ENCODE data around the gene RPL4. TPM values are rescaled to one million over a fixed set of nuclear protein-coding genes. Genes with fewer than 3 reads are reported as not detected.

Gene RPL4
- total and polyA plus RNA-seq, 2 experiments from 2014 or later: 2,989 to 6,082 TPM

DNA sequence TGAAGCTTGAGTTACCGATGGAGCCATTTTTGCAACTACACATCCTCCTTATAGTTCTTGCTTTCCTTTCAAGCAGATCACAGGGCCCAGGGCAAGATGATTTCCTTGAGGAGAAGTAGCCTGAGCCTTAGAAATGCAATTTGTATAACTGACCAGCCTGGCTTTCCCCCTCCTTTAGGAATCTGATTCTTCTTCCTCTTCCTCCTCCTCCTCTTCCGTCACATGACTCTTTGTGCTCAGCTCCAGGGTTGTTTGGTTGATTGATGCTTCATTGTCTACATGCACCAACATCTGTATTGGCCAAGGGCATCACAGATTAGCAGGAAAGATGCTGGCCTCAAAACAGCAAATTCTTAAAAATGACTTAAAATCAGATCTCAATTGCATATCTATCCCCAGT is 10.4 kb downstream of the RPL4 start:
- peaks cover 15% of the 10 kb centered on the region for H3K27me3 Mint-ChIP-seq (ENCODE audit: insufficient read depth, low read depth, poor library complexity)
- H3K4me3 ChIP-seq: no peak overlapping the region
- no peak overlapping the region for H3K4me3 Mint-ChIP-seq
- H3K27ac ChIP-seq (ENCODE audit: low read depth): peak overlapping the region; percentile 66; the same call in 1 of the 2 replicates
- TF ChIP-seq, protein P1, sequence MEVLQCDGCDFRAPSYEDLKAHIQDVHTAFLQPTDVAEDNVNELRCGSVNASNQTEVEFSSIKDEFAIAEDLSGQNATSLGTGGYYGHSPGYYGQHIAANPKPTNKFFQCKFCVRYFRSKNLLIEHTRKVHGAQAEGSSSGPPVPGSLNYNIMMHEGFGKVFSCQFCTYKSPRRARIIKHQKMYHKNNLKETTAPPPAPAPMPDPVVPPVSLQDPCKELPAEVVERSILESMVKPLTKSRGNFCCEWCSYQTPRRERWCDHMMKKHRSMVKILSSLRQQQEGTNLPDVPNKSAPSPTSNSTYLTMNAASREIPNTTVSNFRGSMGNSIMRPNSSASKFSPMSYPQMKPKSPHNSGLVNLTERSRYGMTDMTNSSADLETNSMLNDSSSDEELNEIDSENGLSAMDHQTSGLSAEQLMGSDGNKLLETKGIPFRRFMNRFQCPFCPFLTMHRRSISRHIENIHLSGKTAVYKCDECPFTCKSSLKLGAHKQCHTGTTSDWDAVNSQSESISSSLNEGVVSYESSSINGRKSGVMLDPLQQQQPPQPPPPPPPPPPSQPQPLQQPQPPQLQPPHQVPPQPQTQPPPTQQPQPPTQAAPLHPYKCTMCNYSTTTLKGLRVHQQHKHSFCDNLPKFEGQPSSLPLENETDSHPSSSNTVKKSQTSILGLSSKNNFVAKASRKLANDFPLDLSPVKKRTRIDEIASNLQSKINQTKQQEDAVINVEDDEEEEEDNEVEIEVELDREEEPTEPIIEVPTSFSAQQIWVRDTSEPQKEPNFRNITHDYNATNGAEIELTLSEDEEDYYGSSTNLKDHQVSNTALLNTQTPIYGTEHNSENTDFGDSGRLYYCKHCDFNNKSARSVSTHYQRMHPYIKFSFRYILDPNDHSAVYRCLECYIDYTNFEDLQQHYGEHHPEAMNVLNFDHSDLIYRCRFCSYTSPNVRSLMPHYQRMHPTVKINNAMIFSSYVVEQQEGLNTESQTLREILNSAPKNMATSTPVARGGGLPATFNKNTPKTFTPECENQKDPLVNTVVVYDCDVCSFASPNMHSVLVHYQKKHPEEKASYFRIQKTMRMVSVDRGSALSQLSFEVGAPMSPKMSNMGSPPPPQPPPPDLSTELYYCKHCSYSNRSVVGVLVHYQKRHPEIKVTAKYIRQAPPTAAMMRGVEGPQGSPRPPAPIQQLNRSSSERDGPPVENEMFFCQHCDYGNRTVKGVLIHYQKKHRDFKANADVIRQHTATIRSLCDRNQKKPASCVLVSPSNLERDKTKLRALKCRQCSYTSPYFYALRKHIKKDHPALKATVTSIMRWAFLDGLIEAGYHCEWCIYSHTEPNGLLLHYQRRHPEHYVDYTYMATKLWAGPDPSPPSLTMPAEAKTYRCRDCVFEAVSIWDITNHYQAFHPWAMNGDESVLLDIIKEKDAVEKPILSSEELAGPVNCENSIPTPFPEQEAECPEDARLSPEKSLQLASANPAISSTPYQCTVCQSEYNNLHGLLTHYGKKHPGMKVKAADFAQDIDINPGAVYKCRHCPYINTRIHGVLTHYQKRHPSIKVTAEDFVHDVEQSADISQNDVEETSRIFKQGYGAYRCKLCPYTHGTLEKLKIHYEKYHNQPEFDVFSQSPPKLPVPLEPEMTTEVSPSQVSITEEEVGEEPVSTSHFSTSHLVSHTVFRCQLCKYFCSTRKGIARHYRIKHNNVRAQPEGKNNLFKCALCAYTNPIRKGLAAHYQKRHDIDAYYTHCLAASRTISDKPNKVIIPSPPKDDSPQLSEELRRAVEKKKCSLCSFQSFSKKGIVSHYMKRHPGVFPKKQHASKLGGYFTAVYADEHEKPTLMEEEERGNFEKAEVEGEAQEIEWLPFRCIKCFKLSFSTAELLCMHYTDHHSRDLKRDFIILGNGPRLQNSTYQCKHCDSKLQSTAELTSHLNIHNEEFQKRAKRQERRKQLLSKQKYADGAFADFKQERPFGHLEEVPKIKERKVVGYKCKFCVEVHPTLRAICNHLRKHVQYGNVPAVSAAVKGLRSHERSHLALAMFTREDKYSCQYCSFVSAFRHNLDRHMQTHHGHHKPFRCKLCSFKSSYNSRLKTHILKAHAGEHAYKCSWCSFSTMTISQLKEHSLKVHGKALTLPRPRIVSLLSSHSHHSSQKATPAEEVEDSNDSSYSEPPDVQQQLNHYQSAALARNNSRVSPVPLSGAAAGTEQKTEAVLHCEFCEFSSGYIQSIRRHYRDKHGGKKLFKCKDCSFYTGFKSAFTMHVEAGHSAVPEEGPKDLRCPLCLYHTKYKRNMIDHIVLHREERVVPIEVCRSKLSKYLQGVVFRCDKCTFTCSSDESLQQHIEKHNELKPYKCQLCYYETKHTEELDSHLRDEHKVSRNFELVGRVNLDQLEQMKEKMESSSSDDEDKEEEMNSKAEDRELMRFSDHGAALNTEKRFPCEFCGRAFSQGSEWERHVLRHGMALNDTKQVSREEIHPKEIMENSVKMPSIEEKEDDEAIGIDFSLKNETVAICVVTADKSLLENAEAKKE (CRISPR knock-in tag; IDR thresholded peaks at IDR 0.05): no peak
- TF ChIP-seq STAT1 (IDR thresholded peaks at IDR 0.05; ENCODE audit: unreplicated experiment) (no peak), CREB1 (CRISPR knock-in tag; IDR thresholded peaks at IDR 0.05; ENCODE audit: low read depth) (no peak), NANOG (IDR thresholded peaks at IDR 0.05; ENCODE audit: borderline replicate concordance) (no peak), JUNB (IDR thresholded peaks at IDR 0.05; ENCODE audit: unreplicated experiment) (no peak), ETS1 (IDR thresholded peaks at IDR 0.05) (no peak), EZH2phosphoT487 (IDR thresholded peaks at IDR 0.05; ENCODE audit: unreplicated experiment) (no peak), ZNF331 (CRISPR knock-in tag; IDR thresholded peaks at IDR 0.05; ENCODE audit: low read depth) (no peak), EZH2 (IDR thresholded peaks at IDR 0.05; ENCODE audit: low read depth, unreplicated experiment) (no peak), POLR2AphosphoS5 (IDR thresholded peaks at IDR 0.05; ENCODE audit: low read depth) (no peak), ZNF114 (CRISPR knock-in tag; IDR thresholded peaks at IDR 0.05) (no peak)
- TF ChIP-seq, protein P2, sequence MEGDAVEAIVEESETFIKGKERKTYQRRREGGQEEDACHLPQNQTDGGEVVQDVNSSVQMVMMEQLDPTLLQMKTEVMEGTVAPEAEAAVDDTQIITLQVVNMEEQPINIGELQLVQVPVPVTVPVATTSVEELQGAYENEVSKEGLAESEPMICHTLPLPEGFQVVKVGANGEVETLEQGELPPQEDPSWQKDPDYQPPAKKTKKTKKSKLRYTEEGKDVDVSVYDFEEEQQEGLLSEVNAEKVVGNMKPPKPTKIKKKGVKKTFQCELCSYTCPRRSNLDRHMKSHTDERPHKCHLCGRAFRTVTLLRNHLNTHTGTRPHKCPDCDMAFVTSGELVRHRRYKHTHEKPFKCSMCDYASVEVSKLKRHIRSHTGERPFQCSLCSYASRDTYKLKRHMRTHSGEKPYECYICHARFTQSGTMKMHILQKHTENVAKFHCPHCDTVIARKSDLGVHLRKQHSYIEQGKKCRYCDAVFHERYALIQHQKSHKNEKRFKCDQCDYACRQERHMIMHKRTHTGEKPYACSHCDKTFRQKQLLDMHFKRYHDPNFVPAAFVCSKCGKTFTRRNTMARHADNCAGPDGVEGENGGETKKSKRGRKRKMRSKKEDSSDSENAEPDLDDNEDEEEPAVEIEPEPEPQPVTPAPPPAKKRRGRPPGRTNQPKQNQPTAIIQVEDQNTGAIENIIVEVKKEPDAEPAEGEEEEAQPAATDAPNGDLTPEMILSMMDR (conservative IDR thresholded peaks at IDR 0.05; ENCODE audit: low read depth in 2 of 2): no peak
- TF ChIP-seq, protein P3, sequence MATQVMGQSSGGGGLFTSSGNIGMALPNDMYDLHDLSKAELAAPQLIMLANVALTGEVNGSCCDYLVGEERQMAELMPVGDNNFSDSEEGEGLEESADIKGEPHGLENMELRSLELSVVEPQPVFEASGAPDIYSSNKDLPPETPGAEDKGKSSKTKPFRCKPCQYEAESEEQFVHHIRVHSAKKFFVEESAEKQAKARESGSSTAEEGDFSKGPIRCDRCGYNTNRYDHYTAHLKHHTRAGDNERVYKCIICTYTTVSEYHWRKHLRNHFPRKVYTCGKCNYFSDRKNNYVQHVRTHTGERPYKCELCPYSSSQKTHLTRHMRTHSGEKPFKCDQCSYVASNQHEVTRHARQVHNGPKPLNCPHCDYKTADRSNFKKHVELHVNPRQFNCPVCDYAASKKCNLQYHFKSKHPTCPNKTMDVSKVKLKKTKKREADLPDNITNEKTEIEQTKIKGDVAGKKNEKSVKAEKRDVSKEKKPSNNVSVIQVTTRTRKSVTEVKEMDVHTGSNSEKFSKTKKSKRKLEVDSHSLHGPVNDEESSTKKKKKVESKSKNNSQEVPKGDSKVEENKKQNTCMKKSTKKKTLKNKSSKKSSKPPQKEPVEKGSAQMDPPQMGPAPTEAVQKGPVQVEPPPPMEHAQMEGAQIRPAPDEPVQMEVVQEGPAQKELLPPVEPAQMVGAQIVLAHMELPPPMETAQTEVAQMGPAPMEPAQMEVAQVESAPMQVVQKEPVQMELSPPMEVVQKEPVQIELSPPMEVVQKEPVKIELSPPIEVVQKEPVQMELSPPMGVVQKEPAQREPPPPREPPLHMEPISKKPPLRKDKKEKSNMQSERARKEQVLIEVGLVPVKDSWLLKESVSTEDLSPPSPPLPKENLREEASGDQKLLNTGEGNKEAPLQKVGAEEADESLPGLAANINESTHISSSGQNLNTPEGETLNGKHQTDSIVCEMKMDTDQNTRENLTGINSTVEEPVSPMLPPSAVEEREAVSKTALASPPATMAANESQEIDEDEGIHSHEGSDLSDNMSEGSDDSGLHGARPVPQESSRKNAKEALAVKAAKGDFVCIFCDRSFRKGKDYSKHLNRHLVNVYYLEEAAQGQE (IDR thresholded peaks at IDR 0.05; ENCODE audit: unreplicated experiment): no peak
- peaks cover 45% of the 10 kb centered on the region for H3F3A ChIP-seq (replicated peaks; ENCODE audit: low read depth)
- H3K27ac Mint-ChIP-seq: peak overlapping the region; percentile 23; the same call in 1 of the 2 replicates
- H3K36me3 Mint-ChIP-seq (ENCODE audit: low read depth): peaks cover 65% of the 10 kb centered on the region
- H3K27me3 ChIP-seq (ENCODE audit: insufficient read depth): no peaks in the 10 kb centered on the region
- no peaks in the 10 kb centered on the region; the same call in 2 of the 3 replicates for H3K9me3 Mint-ChIP-seq
- peaks cover 17% of the 10 kb centered on the region for H3K79me2 ChIP-seq (replicated peaks; ENCODE audit: insufficient read depth)
- ATAC-seq (no peak), DNase-seq (ENCODE audit: low spot score) (no peak)
- peaks cover 6% of the 10 kb centered on the region for H3K4me1 ChIP-seq (ENCODE audit: insufficient read depth)
- peaks cover 11% of the 10 kb centered on the region for H4K20me1 ChIP-seq (replicated peaks; ENCODE audit: insufficient read depth)
- peaks cover 34% of the 10 kb centered on the region for H3K36me3 ChIP-seq (ENCODE audit: insufficient read depth)
- H2AFZ ChIP-seq: no peak overlapping the region
- H3K9me2 ChIP-seq (ENCODE audit: insufficient read depth): no peaks in the 10 kb centered on the region
- peaks cover 21% of the 10 kb centered on the region for H3K4me1 Mint-ChIP-seq
- H3K4me2 ChIP-seq: no peak overlapping the region
